Suprapubic skin (tissue), 4 donors: ENCODE results near the gene VTA1. TPM values are rescaled to one million over a fixed set of nuclear protein-coding genes. Genes with fewer than 3 reads are reported as not detected.

ENCODE experiments used
- DNase-seq, 2 donors: peaks; one replicate each; pipeline ENCODE4 v3.0.0-alpha.2; 2019; ENCODE audit warnings: low spot score in 2 of 2
- H3K27ac ChIP-seq: fragments of 200-600 bp; sonication (generic); one replicate; pipeline ENCODE4 v1.5.1; 2019
- H3K27me3 ChIP-seq: fragments of 200-600 bp; sonication (generic); one replicate; pipeline ENCODE4 v1.5.1; 2019
- H3K36me3 ChIP-seq: fragments of 200-600 bp; sonication (generic); one replicate; pipeline ENCODE4 v1.5.1; 2019
- H3K4me1 ChIP-seq: fragments of 200-600 bp; sonication (generic); one replicate; pipeline ENCODE4 v1.5.1; 2019
- H3K4me3 ChIP-seq: fragments of 200-600 bp; sonication (generic); one replicate; pipeline ENCODE4 v1.5.1; 2019; ENCODE audit warnings: mild to moderate bottlenecking
- H3K9me3 ChIP-seq: fragments of 200-600 bp; sonication (generic); one replicate; pipeline ENCODE4 v1.5.1; 2019
- EP300 ChIP-seq: sonication (generic); formaldehyde crosslinking; IDR thresholded peaks from one replicate; pipeline ENCODE4 v1.6.1; 2017; ENCODE audit warnings: antibody characterized with exemption
- POLR2A ChIP-seq, 2 donors: fragments of 450-650 bp; IDR thresholded peaks; one replicate each; pipeline ENCODE4 v1.6.1; 2017; ENCODE audit warnings: antibody characterized with exemption in 2 of 2, mild to moderate bottlenecking in 2 of 2, moderate library complexity in 2 of 2
- POLR2AphosphoS5 ChIP-seq, 3 donors: sonication (generic); formaldehyde crosslinking; IDR thresholded peaks; one replicate each; pipeline ENCODE4 v1.6.1; 2017; ENCODE audit warnings: antibody characterized with exemption in 3 of 3
- WGBS: methylation state at CpG from one replicate; pipeline ENCODE4 v1.1.5; 2018; 5-methylcytosine and 5-hydroxymethylcytosine counted together
- total RNA-seq, 4 donors: library from RNA; depleted of rRNA; stranded (reverse); fragments of >200 nt; gene quantifications; one replicate each; pipeline ENCODE4 v1.1.0, GENCODE V29; 2016
- TF ChIP-seq, protein P1 (sequence below), 2 donors: fragments of 200-600 bp in 1 of 2; fragments of 450-650 bp in 1 of 2; sonication (generic) in 1 of 2; IDR thresholded peaks; one replicate each; pipeline ENCODE4 v1.5.1; 2016 to 2019; ENCODE audit warnings: antibody characterized with exemption in 2 of 2, mild to moderate bottlenecking in 1 of 2, moderate library complexity in 1 of 2

VTA1 gene
- total RNA-seq, 4 donors from 2014 or later = 35.5 to 58.1 (median 40.5) TPM

DNA sequence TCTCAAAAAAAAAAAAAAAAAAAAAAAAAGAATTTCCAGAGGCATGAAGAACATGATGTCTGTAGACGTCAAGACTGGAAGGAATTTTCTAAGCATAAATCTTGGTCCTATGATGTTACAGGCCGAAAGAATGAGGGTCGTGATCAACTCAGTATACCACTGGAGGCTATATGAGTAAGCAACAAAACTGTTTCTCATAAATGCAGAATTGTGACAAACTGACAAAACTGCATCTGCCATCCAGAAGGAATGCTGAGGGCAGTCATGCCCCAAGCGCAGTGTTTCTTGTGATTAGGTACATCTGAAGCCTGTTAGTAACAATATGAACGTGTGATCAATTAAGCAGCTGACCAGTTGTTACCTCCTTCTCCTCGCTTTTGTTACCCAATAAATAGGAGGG is 111.2 kb downstream of the VTA1 start:
- Histone ChIP-seq H3K27me3 (no peaks in the 10 kb centered on the region), H3K27ac (no peak overlapping the region), H3K36me3 (no peaks in the 10 kb centered on the region), H3K4me1 (no peaks in the 10 kb centered on the region), H3K9me3 (no peaks in the 10 kb centered on the region), H3K4me3 (no peak overlapping the region)
- WGBS = 88% methylated on average over 6 of the region's 6 CpGs
- DNase-seq = no peak
- no peak for TF ChIP-seq POLR2A (IDR thresholded peaks at IDR 0.05)
- TF ChIP-seq POLR2AphosphoS5 (IDR thresholded peaks at IDR 0.05) = no peak
- no peak for TF ChIP-seq EP300
- TF ChIP-seq, protein P1, sequence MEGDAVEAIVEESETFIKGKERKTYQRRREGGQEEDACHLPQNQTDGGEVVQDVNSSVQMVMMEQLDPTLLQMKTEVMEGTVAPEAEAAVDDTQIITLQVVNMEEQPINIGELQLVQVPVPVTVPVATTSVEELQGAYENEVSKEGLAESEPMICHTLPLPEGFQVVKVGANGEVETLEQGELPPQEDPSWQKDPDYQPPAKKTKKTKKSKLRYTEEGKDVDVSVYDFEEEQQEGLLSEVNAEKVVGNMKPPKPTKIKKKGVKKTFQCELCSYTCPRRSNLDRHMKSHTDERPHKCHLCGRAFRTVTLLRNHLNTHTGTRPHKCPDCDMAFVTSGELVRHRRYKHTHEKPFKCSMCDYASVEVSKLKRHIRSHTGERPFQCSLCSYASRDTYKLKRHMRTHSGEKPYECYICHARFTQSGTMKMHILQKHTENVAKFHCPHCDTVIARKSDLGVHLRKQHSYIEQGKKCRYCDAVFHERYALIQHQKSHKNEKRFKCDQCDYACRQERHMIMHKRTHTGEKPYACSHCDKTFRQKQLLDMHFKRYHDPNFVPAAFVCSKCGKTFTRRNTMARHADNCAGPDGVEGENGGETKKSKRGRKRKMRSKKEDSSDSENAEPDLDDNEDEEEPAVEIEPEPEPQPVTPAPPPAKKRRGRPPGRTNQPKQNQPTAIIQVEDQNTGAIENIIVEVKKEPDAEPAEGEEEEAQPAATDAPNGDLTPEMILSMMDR (IDR thresholded peaks at IDR 0.05) = no peak

- H3K27me3 ChIP-seq = no peaks in the 10 kb centered on the region
- 95% methylated on average over 8 of the region's 8 CpGs for WGBS
- TF ChIP-seq, protein P1 (IDR thresholded peaks at IDR 0.05) = no peak
- TF ChIP-seq POLR2AphosphoS5 (IDR thresholded peaks at IDR 0.05) (no peak), POLR2A (IDR thresholded peaks at IDR 0.05) (no peak), EP300 (no peak)
- H3K4me3 ChIP-seq = no peak overlapping the region
- DNase-seq = no peak
- no peaks in the 10 kb centered on the region for H3K4me1 ChIP-seq
- H3K36me3 ChIP-seq = no peaks in the 10 kb centered on the region
- H3K27ac ChIP-seq = no peak overlapping the region
- no peaks in the 10 kb centered on the region for H3K9me3 ChIP-seq
These were observed 111.7 kb downstream of the VTA1 start for GRCh38 chr6:142258757-142259156.

- DNase-seq = no peak
- Histone ChIP-seq H3K36me3 (no peaks in the 10 kb centered on the region), H3K4me1 (no peaks in the 10 kb centered on the region), H3K27ac (no peak overlapping the region), H3K27me3 (no peaks in the 10 kb centered on the region), H3K9me3 (no peaks in the 10 kb centered on the region), H3K4me3 (no peak overlapping the region)
- TF ChIP-seq POLR2AphosphoS5 (IDR thresholded peaks at IDR 0.05) (no peak), POLR2A (IDR thresholded peaks at IDR 0.05) (no peak), EP300 (no peak)
- TF ChIP-seq, protein P1 (IDR thresholded peaks at IDR 0.05) = no peak
- WGBS = 93% methylated on average over 3 of the region's 3 CpGs
These were observed 113.7 kb downstream of the VTA1 start for GRCh38 chr6:142260748-142261147.

GRCh38 chr6:142262231-142262630 is 115.2 kb downstream of the VTA1 start:
- no peaks in the 10 kb centered on the region for H3K36me3 ChIP-seq
- no peaks in the 10 kb centered on the region for H3K9me3 ChIP-seq
- DNase-seq = no peak
- no peak overlapping the region for H3K4me3 ChIP-seq
- H3K4me1 ChIP-seq = no peaks in the 10 kb centered on the region
- no peaks in the 10 kb centered on the region for H3K27me3 ChIP-seq
- H3K27ac ChIP-seq = no peak overlapping the region
- TF ChIP-seq, protein P1 (IDR thresholded peaks at IDR 0.05) = no peak
- TF ChIP-seq POLR2A (IDR thresholded peaks at IDR 0.05) = no peak
- TF ChIP-seq POLR2AphosphoS5 (IDR thresholded peaks at IDR 0.05) = no peak
- TF ChIP-seq EP300 = no peak

DNA sequence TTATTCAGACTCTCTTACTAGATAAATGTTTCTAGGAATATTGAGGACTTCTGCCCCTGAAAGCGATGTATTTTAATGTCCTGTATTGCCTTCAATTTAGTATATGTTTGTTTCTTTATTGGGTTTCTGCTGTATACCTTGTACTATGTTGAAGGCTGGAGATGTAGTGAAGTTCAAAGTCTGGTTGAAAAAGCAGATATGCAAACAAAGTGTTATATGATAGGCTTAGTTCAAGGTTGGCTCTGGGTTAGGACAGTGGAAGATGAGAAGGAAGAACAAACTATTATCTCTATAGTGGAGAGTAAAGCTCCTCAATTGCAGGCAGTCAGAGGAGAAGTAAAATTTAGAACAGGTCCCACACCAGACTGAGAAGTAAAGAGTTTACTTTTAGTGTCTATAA is 118.4 kb downstream of the VTA1 start:
- 98% methylated on average over 1 of the region's 1 CpG for WGBS
- no peaks in the 10 kb centered on the region for H3K27me3 ChIP-seq
- H3K4me3 ChIP-seq = no peak overlapping the region
- H3K27ac ChIP-seq = no peak overlapping the region
- no peaks in the 10 kb centered on the region for H3K36me3 ChIP-seq
- TF ChIP-seq, protein P1 (IDR thresholded peaks at IDR 0.05) = no peak
- TF ChIP-seq EP300 (no peak), POLR2A (IDR thresholded peaks at IDR 0.05) (no peak), POLR2AphosphoS5 (IDR thresholded peaks at IDR 0.05) (no peak)
- no peak for DNase-seq
- H3K9me3 ChIP-seq = no peaks in the 10 kb centered on the region
- no peaks in the 10 kb centered on the region for H3K4me1 ChIP-seq
